Measurements from ENCODE around the gene ESYT2. TPM values are rescaled to one million over a fixed set of nuclear protein-coding genes. Genes with fewer than 3 reads are reported as not detected.
A peak's percentile ranks its signal among the peaks of the same experiment; 100 is the strongest.

ESYT2 gene
- total and polyA plus RNA-seq, 4 donors = 16.4 to 83.0 (median 58.0) TPM

DNA sequence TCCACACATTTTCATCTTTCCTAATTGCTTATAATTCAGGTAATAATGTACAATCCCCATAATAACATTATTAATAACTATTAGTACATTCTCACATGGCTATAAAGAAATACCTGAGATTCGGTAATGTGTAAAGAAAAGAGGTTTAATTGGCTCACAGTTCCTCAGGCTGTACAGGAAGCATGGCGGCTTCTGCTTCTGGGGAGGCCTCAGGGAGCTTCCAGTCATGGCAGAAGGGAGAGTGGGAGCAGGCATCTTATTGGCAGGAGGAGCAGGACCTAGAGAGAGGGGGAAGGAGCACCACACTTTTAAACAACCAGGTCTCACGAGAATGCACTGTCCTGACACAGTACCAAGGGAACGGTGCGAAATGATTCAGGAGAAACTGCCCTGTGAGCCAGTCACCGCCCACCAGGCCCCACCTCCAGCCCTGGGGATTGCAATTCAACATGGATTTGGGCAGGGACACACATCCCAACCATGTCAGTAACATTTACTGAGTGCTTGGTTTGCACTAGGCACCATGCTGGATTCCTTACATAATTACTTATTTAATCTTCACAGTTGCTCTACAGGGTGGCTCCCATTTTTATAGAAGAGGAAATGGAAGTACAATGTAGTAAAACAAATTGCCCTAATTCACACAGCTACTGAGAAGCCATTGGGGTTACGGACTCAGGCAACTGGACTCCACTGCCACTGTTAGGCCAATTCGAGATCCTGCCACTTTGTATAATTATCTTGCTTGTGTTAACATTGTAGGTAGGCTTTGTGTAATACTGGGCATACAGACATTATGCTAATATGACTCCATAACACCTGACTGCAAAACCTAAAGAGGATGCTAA is 8.7 kb upstream of the ESYT2 start:
- Histone ChIP-seq H3K27ac (ENCODE audit: low read depth in 1 of 2, low read length in 1 of 2) (no peak overlapping the region), H3K4me1 (ENCODE audit: control insufficient read depth in 5 of 5, insufficient read depth in 5 of 5, low read length in 5 of 5) (peaks cover 0 to 3% (median 0%) of the 10 kb centered on the region in 5 donors), H3K9ac (ENCODE audit: insufficient read depth in 1 of 2, low read length in 2 of 2) (no peak overlapping the region), H3K9me3 (ENCODE audit: control insufficient read depth in 4 of 4, insufficient read depth in 3 of 4, low read length in 3 of 4) (peaks cover 0 to 2% (median 0%) of the 10 kb centered on the region in 4 donors), H3K4me3 (no peak overlapping the region), H3K36me3 (ENCODE audit: control insufficient read depth in 4 of 4, insufficient read depth in 4 of 4, low read length in 4 of 4) (no peaks in the 10 kb centered on the region), H3K27me3 (ENCODE audit: control insufficient read depth in 3 of 3, insufficient read depth in 3 of 3, low read length in 2 of 3) (no peaks in the 10 kb centered on the region)
- WGBS, 2 donors = 93% methylated on average over 8 of the region's 8 CpGs
- ATAC-seq (ENCODE audit: insufficient read depth, low FRiP score) (no peak), DNase-seq (no peak)
- TF ChIP-seq, protein P1, sequence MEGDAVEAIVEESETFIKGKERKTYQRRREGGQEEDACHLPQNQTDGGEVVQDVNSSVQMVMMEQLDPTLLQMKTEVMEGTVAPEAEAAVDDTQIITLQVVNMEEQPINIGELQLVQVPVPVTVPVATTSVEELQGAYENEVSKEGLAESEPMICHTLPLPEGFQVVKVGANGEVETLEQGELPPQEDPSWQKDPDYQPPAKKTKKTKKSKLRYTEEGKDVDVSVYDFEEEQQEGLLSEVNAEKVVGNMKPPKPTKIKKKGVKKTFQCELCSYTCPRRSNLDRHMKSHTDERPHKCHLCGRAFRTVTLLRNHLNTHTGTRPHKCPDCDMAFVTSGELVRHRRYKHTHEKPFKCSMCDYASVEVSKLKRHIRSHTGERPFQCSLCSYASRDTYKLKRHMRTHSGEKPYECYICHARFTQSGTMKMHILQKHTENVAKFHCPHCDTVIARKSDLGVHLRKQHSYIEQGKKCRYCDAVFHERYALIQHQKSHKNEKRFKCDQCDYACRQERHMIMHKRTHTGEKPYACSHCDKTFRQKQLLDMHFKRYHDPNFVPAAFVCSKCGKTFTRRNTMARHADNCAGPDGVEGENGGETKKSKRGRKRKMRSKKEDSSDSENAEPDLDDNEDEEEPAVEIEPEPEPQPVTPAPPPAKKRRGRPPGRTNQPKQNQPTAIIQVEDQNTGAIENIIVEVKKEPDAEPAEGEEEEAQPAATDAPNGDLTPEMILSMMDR (IDR thresholded peaks at IDR 0.05; ENCODE audit: control extremely low read depth, extremely low read depth) = no peak

DNA sequence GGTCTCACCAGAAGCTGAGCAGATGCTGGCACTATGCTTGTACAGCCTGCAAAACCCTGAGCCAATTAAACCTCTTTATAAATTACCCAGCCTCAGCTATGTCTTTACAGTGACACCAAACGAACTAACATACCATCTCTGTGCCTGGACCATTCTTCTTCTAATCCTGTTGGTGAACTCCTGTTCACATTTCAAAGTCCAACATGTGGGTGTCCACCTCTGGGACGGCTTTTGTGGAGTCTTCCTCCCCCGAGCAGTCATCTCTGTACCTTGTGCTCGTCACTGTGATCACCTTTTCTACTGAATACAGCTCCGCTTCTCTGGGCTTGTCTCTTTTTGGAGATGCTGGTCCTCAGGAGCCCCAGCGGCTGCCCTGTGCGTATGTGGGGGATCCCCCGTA is 7.4 kb upstream of the ESYT2 start:
- DNase-seq (no peak), ATAC-seq (ENCODE audit: insufficient read depth, low FRiP score) (no peak)
- Histone ChIP-seq H3K9ac (ENCODE audit: insufficient read depth in 1 of 2, low read length in 2 of 2) (no peak overlapping the region), H3K4me3 (no peak overlapping the region), H3K4me1 (ENCODE audit: control insufficient read depth in 5 of 5, insufficient read depth in 5 of 5, low read length in 5 of 5) (peaks cover 0 to 3% (median 0%) of the 10 kb centered on the region in 5 donors), H3K9me3 (ENCODE audit: control insufficient read depth in 4 of 4, insufficient read depth in 3 of 4, low read length in 3 of 4) (peaks cover 0 to under 1% (median 0%) of the 10 kb centered on the region in 4 donors), H3K27ac (ENCODE audit: low read depth in 1 of 2, low read length in 1 of 2) (no peak overlapping the region), H3K36me3 (ENCODE audit: control insufficient read depth in 4 of 4, insufficient read depth in 4 of 4, low read length in 4 of 4) (no peaks in the 10 kb centered on the region), H3K27me3 (ENCODE audit: control insufficient read depth in 3 of 3, insufficient read depth in 3 of 3, low read length in 2 of 3) (no peaks in the 10 kb centered on the region)
- 94 to 97% methylated on average over 8 of the region's 8 CpGs for WGBS, 2 donors
- TF ChIP-seq, protein P1 (IDR thresholded peaks at IDR 0.05; ENCODE audit: control extremely low read depth, extremely low read depth) = no peak

DNA sequence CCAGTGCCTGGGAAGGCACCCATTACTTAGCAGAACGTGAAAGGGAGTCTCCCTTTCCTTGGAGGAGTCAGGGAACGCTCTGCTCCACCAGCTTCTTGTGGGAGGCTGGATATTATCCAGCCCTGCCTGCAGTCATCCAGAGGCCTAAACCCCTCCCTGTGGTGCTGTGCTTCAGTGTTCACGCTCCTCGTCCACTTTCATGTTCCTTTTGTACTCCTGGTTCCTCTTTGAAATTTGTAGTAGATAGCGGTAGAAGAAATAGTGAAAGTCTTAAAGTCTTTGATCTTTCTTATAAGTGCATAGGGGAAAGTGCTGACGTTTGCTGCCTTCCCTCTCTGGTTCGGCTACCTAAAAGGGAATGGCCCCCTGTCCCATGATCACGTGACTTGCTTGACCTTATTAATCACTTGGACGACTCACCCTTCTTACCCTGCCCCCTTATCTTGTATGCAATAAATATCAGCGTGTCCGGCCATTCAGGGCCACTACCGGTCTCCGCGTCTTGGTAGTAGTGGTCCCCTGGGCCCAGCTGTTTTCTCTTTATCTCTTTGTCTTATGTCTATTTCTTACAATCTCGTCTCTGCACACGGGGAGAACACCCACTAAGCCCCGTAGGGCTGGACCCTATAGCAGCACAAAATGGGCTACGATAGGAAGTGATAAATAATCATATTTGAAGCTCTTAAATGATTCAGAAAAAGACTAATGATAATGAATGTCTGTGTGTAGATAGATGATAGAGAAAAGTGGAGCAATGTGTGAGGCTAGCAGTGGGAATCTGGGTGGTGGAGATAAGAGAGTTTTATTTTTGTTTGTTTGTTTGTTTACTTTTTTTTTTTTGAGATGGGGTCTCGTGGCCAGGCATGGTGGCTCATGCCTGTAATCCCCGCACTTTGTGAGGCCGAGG is 5.8 kb upstream of the ESYT2 start:
- Histone ChIP-seq H3K27me3 (ENCODE audit: control insufficient read depth in 3 of 3, insufficient read depth in 3 of 3, low read length in 2 of 3) (no peaks in the 10 kb centered on the region), H3K4me1 (ENCODE audit: control insufficient read depth in 5 of 5, insufficient read depth in 5 of 5, low read length in 5 of 5) (peaks cover 0 to 9% (median 4%) of the 10 kb centered on the region in 5 donors), H3K9me3 (ENCODE audit: control insufficient read depth in 4 of 4, insufficient read depth in 3 of 4, low read length in 3 of 4) (no peaks in the 10 kb centered on the region), H3K27ac (ENCODE audit: low read depth in 1 of 2, low read length in 1 of 2) (peak overlapping the region; percentile 17 to 64), H3K9ac (ENCODE audit: insufficient read depth in 1 of 2, low read length in 2 of 2) (no peak overlapping the region), H3K36me3 (ENCODE audit: control insufficient read depth in 4 of 4, insufficient read depth in 4 of 4, low read length in 4 of 4) (no peaks in the 10 kb centered on the region), H3K4me3 (no peak overlapping the region)
- TF ChIP-seq, protein P1 (IDR thresholded peaks at IDR 0.05; ENCODE audit: control extremely low read depth, extremely low read depth) = no peak
- DNase-seq (no peak), ATAC-seq (ENCODE audit: insufficient read depth, low FRiP score) (no peak)
- 49 to 69% methylated on average over 21 of the region's 21 CpGs for WGBS, 2 donors

Data from lung (tissue), 12 donors.